Measurements from ENCODE around the gene OR13H1.
"Not testable (repeated sequence)": the region's sequence is repeated elsewhere in the genome, so short reads cannot be mapped to it uniquely, and the experiment has no call there.

OR13H1 gene

DNA sequence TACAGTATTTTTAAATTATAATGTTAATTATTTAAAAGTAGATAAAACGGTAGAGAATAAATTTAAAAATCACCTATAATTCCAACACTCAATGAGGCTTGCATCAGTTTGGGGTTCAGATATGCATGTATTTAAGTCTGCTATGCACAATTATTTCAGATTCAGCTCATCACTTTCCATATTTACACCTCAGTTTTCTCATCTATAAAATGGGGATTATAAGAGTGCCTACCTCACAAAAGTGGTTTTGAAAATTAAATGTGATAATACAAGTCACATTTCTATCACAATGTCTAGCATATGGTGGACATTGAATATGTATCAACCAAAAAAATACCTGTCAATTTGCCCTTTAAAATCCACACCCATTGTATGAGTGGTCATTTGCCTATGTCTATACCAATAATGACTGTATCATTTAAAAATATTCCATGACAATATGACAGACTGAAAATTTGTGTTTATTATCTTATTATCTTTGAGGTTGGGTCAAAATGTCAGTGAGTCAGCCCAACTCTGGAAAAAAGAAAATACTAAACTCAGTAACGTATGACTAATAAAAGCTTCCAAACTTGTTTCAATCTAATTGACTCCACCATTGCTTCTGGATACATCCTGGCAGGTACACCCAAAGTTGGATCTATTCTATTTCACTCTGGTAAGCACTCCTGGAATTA, 20.8 kb downstream of the OR13H1 start:
- TF ChIP-seq, protein P1, sequence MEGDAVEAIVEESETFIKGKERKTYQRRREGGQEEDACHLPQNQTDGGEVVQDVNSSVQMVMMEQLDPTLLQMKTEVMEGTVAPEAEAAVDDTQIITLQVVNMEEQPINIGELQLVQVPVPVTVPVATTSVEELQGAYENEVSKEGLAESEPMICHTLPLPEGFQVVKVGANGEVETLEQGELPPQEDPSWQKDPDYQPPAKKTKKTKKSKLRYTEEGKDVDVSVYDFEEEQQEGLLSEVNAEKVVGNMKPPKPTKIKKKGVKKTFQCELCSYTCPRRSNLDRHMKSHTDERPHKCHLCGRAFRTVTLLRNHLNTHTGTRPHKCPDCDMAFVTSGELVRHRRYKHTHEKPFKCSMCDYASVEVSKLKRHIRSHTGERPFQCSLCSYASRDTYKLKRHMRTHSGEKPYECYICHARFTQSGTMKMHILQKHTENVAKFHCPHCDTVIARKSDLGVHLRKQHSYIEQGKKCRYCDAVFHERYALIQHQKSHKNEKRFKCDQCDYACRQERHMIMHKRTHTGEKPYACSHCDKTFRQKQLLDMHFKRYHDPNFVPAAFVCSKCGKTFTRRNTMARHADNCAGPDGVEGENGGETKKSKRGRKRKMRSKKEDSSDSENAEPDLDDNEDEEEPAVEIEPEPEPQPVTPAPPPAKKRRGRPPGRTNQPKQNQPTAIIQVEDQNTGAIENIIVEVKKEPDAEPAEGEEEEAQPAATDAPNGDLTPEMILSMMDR (IDR thresholded peaks at IDR 0.05; ENCODE audit: extremely low read depth, insufficient read depth, missing control alignments) = no peak
- in situ Hi-C loops (cut with MboI; ENCODE audit: low pct_unique_long_range_greater_than_20kb, low sequenced_read_pairs, unreplicated experiment) = no loop called here
- DNase-seq (ENCODE audit: low spot score) = no peak

DNA sequence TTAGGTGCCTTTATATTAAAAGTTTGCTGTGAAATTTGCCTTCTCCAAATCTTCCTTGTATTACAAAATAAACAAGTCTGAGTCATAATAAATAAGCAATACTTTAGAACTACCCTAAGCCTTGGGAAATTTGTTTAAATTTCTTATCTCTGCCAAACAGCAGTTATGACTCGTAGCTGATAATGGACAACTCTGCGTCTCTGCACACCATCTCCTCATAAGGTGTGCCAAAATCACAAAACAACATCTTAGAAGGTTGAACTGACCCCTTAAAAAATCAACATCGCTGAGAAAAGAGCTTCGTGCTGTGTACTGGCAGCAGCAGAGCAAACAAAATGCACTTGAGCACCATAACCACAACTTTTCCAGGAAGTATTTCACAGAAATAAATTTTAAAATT, 22.0 kb downstream of the OR13H1 start:
- TF ChIP-seq, protein P1 (IDR thresholded peaks at IDR 0.05; ENCODE audit: extremely low read depth, insufficient read depth, missing control alignments) = no peak
- in situ Hi-C loops (cut with MboI; ENCODE audit: low pct_unique_long_range_greater_than_20kb, low sequenced_read_pairs, unreplicated experiment) = no loop called here
- DNase-seq (ENCODE audit: low spot score) = no peak

DNA sequence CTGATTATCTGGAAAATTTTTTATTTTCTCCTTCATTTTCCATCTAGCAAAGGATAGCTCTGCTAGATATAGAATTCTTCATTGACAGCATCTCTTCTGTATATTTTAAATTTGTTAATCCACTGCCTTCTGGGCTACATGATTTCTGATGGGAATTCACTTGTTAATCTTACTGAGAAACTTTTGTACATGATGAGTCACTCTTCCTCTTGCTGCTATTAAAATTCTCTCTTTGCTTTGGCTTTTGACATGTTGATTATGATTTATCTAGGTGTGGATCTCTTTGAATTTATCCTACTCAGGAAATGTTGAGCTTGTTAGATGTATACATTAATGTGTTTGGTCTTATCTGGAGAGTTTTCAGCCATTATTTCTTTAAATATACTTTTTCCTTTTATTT, 27.5 kb downstream of the OR13H1 start:
- in situ Hi-C loops (cut with MboI; ENCODE audit: low pct_unique_long_range_greater_than_20kb, low sequenced_read_pairs, unreplicated experiment) = no loop called here

DNA sequence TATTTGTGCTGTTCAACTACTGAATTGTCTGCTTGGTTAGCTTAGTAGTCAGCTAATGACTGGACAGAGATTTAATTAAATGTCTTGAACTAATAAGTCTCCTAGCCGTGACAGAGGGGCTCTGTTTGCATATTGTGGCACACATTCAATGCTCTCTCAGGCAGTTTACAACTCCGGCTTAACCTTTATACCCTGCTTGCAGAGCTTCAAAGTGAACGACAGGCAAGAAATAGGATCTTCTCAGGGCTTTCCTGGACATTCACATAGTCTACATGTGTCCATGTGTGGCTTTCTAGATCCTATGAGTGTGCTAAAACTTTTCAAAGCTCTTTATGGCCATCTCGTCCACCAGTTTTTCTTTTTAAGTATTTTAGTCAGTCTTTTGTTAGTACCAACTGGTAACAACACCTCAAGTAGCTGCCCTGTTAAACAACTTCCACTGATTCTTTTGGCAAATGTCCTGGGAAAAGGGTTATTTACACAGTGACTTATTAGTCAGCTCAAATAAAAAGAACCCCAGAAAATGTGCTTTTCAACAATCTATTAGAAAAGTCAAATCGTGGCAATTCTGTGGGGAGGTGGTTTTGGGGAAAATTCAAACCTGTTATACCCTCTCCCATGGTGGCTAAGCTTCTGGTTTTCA, 28.6 kb downstream of the OR13H1 start:
- no peak for DNase-seq (ENCODE audit: low spot score)
- TF ChIP-seq, protein P1 (IDR thresholded peaks at IDR 0.05; ENCODE audit: extremely low read depth, insufficient read depth, missing control alignments) = no peak
- in situ Hi-C loops (cut with MboI; ENCODE audit: low pct_unique_long_range_greater_than_20kb, low sequenced_read_pairs, unreplicated experiment) = no loop called here

More for the DNA sequence above, 27.5 kb downstream of the OR13H1 start:
- no peak for DNase-seq (ENCODE audit: low spot score)
- TF ChIP-seq, protein P1 (IDR thresholded peaks at IDR 0.05; ENCODE audit: extremely low read depth, insufficient read depth, missing control alignments) = no peak

DNA sequence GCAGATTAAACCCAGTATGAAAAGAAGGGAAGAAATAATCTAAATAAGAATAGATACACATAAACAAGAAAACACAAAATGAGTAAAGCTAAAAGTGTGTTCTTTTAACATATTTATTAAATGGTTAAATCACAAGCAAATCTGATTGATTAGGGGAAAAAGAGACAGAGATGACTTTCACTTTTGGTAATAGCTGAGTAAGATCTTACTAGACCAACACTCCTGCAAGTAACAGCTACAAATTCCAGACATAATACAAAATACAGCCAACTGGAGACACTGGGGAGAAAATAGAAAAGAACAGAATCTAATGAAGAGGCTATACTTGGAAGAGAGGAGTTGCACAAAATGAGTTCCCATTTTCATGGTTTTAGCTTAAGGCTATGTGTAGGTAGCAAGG, 33.5 kb downstream of the OR13H1 start:
- TF ChIP-seq, protein P1 (IDR thresholded peaks at IDR 0.05; ENCODE audit: extremely low read depth, insufficient read depth, missing control alignments) = no peak
- in situ Hi-C loops (cut with MboI; ENCODE audit: low pct_unique_long_range_greater_than_20kb, low sequenced_read_pairs, unreplicated experiment) = no loop called here
- no peak for DNase-seq (ENCODE audit: low spot score)

DNA sequence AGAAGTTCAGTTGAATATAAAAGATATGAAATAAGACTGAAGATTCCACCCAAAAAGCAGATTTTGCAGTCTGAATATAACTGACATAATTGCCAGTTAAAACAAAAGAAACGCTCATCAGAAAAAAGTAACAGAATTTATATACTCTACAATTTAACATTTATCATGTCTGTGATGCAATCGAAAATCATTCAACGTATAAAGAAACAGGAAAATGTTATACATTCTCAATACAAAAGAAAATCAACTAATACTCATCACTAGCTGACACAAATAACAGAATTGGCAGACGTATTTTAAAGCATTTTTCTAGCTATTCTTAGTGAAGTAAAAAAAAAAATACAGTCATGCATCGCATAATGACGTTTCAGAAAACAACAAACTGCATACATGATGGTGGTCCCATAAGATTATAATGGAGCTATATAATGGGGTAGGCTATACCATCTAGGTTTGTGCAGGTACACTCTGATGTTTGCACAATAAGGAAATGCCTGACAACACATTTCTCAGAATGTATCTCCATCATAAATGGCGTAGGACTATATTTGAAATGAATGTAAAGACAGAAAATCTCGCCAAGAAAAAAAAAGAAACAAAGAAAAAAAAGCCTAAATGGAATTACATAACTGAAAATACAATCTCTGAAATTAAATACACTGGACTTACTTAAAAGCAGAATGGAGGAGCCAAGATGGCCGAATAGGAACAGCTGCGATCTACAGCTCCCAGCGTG, 34.3 kb downstream of the OR13H1 start:
- no peak for DNase-seq (ENCODE audit: low spot score)
- in situ Hi-C loops (cut with MboI; ENCODE audit: low pct_unique_long_range_greater_than_20kb, low sequenced_read_pairs, unreplicated experiment) = no loop called here
- TF ChIP-seq, protein P1 (IDR thresholded peaks at IDR 0.05; ENCODE audit: extremely low read depth, insufficient read depth, missing control alignments) = no peak

DNA sequence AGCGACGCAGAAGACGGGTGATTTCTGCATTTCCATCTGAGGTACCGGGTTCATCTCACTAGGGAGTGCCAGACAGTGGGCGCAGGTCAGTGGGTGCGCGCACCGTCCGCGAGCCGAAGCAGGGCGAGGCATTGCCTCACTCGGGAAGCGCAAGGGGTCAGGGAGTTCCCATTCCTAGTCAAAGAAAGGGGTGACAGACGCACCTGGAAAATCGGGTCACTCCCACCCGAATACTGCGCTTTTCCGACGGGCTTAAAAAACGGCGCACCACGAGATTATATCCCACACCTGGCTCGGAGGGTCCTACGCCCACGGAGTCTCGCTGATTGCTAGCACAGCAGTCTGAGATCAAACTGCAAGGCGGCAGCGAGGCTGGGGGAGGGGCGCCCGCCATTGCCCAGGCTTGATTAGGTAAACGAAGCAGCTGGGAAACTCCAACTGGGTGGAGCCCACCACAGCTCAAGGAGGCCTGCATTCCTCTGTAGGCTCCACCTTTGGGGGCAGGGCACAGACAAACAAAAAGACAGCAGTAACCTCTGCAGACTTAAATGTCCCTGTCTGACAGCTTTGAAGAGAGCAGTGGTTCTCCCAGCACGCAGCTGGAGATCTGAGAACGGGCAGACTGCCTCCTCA, 35.0 kb downstream of the OR13H1 start:
- in situ Hi-C loops (cut with MboI; ENCODE audit: low pct_unique_long_range_greater_than_20kb, low sequenced_read_pairs, unreplicated experiment) = not testable (repeated sequence)

More for the DNA sequence above, 35.0 kb downstream of the OR13H1 start:
- not testable (repeated sequence) for DNase-seq (ENCODE audit: low spot score)

Data from GM13977 (cell line).